Measurements from ENCODE around the gene PIAS2.

GRCh38 chr18:46894124-46894523 is 23.2 kb downstream of the PIAS2 start:
- TF ChIP-seq CTCF (IDR thresholded peaks at IDR 0.05) = no peak
- TF ChIP-seq POLR2A (IDR thresholded peaks at IDR 0.05) = no peak

Data from suprapubic skin (tissue), 3 donors.